DMS153 treated with DMSO at 0.1 percent for 48 hours (cell line): ENCODE results near the gene CARHSP1.
"Not testable (repeated sequence)": the region's sequence is repeated elsewhere in the genome, so short reads cannot be mapped to it uniquely, and the experiment has no call there.

Experiments
- DNase-seq: peaks from one replicate; lab custom pipeline; 2025; ENCODE audit not compliant: unreplicated experiment; lab: John Stamatoyannopoulos, UW

Gene CARHSP1

GRCh38 chr16:8872967-8873865 lies 4.4 kb upstream of the CARHSP1 start:
- DNase-seq, result no peak

- DNase-seq, result no peak
Measured at GRCh38 chr16:8872071-8872470, 3.3 kb upstream of the CARHSP1 start.

GRCh38 chr16:8869988-8870241 lies 1.1 kb upstream of the CARHSP1 start:
- not testable (repeated sequence) for DNase-seq

GRCh38 chr16:8869212-8869987 lies 594 bp upstream of the CARHSP1 start:
- DNase-seq, result no peak

- DNase-seq, result no peak
Measured at GRCh38 chr16:8867932-8868415, 832 bp downstream of the CARHSP1 start.

- no peak for DNase-seq
Measured at GRCh38 chr16:8867216-8867931, 1.4 kb downstream of the CARHSP1 start.

- no peak for DNase-seq
Measured at GRCh38 chr16:8866884-8867215, 2.0 kb downstream of the CARHSP1 start.

GRCh38 chr16:8866118-8866883 lies 2.5 kb downstream of the CARHSP1 start:
- DNase-seq, result no peak

- no peak for DNase-seq
Measured at GRCh38 chr16:8865145-8865882, 3.5 kb downstream of the CARHSP1 start.

- DNase-seq, result no peak
Measured at GRCh38 chr16:8864480-8865110, 4.2 kb downstream of the CARHSP1 start.

GRCh38 chr16:8863594-8864424 lies 5.0 kb downstream of the CARHSP1 start:
- no peak for DNase-seq

- no peak for DNase-seq
Measured at GRCh38 chr16:8862309-8863130, 6.3 kb downstream of the CARHSP1 start.

- DNase-seq, result no peak
Measured at GRCh38 chr16:8861563-8862308, 7.1 kb downstream of the CARHSP1 start.

- no peak for DNase-seq
Measured at GRCh38 chr16:8859913-8860881, 8.6 kb downstream of the CARHSP1 start.

GRCh38 chr16:8858994-8859912 lies 9.6 kb downstream of the CARHSP1 start:
- no peak for DNase-seq
